Neural cell (in vitro differentiated cells): ENCODE data around the gene MUC3A. TPM values are rescaled to one million over a fixed set of nuclear protein-coding genes. Genes with fewer than 3 reads are reported as not detected.
"Not testable (repeated sequence)": the region's sequence is repeated elsewhere in the genome, so short reads cannot be mapped to it uniquely, and the experiment has no call there.

Experiments
- H2AFZ ChIP-seq: fragments of 200-600, 300-800 bp; sonication (generic), shearing (Covaris generic); 2 replicates; pipeline ENCODE4 v1.6.0; 2014; ENCODE audit warnings: low read depth, mild to moderate bottlenecking, antibody characterized with exemption, low read length, moderate library complexity
- H3F3A ChIP-seq: fragments of 200-600 bp; shearing (Covaris generic); 2 replicates; pipeline ENCODE4 v1.6.1; 2016; ENCODE audit warnings: mild to moderate bottlenecking, moderate library complexity, mixed read lengths, antibody characterized with exemption, low read length; ENCODE audit not compliant: insufficient read depth, poor library complexity, severe bottlenecking
- H3K27ac ChIP-seq: fragments of 200-600, 300-800 bp; sonication (generic), shearing (Covaris generic); 2 replicates; pipeline ENCODE4 v1.5.1; 2014; ENCODE audit warnings: mild to moderate bottlenecking, low read length, moderate library complexity
- H3K27me3 ChIP-seq: fragments of 300-800, 200-600 bp; sonication (generic), shearing (Covaris generic); 2 replicates; pipeline ENCODE4 v1.6.0; 2014; ENCODE audit warnings: mild to moderate bottlenecking, low read depth, low read length, moderate library complexity; ENCODE audit not compliant: insufficient read depth
- H3K36me3 ChIP-seq: fragments of 300-800, 200-600 bp; sonication (generic), shearing (Covaris generic); 2 replicates; pipeline ENCODE4 v1.5.1; 2014; ENCODE audit warnings: mild to moderate bottlenecking, antibody characterized with exemption, low read length, moderate library complexity; ENCODE audit not compliant: insufficient read depth
- H3K4me2 ChIP-seq: fragments of 300-800, 200-600 bp; sonication (generic), shearing (Covaris generic); 2 replicates; pipeline ENCODE4 v1.6.0; 2014; ENCODE audit warnings: mild to moderate bottlenecking, low read length
- H3K4me3 ChIP-seq: fragments of 300-800, 200-600 bp; sonication (generic), shearing (Covaris generic); 2 replicates; pipeline ENCODE4 v1.5.1; 2014; ENCODE audit warnings: mild to moderate bottlenecking, low read length, moderate library complexity
- H3K79me2 ChIP-seq: fragments of 200-600 bp; shearing (Covaris generic); replicated peaks from 2 replicates; pipeline ENCODE4 v1.6.0; 2014; ENCODE audit warnings: mild to moderate bottlenecking, low read length, moderate library complexity; ENCODE audit not compliant: insufficient read depth
- H3K9ac ChIP-seq: fragments of 300-800, 200-600 bp; sonication (generic), shearing (Covaris generic); 2 replicates; pipeline ENCODE4 v1.6.1; 2016; ENCODE audit warnings: mild to moderate bottlenecking, low read length, mixed read lengths
- H3K9me2 ChIP-seq: fragments of 200-600 bp; shearing (Covaris generic); 2 replicates; pipeline ENCODE4 v1.6.1; 2016; ENCODE audit warnings: mild to moderate bottlenecking, low read length, mixed read lengths; ENCODE audit not compliant: insufficient read depth
- H3K9me3 ChIP-seq: fragments of 200-600, 300-800 bp; sonication (generic), shearing (Covaris generic); 2 replicates; pipeline ENCODE4 v1.6.1; 2016; ENCODE audit warnings: mild to moderate bottlenecking, mixed run types, low read length, moderate library complexity, mixed read lengths
- H4K20me1 ChIP-seq: fragments of 200-600 bp; shearing (Covaris generic); 2 replicates; pipeline ENCODE4 v1.6.1; 2016; ENCODE audit warnings: mild to moderate bottlenecking, mixed run types; ENCODE audit not compliant: insufficient read depth
- CTCF ChIP-seq: fragments of 450-650 bp; IDR thresholded peaks from 2 replicates; pipeline ENCODE4 v1.5.1; 2014; ENCODE audit warnings: antibody characterized with exemption, mild to moderate bottlenecking, moderate library complexity; ENCODE audit not compliant: poor library complexity, severe bottlenecking
- EP300 ChIP-seq: fragments of 450-650 bp; conservative IDR thresholded peaks from 2 replicates; pipeline ENCODE4 v1.6.1; 2014; ENCODE audit warnings: antibody characterized with exemption, mild to moderate bottlenecking, moderate library complexity; ENCODE audit not compliant: poor library complexity, severe bottlenecking
- EZH2 ChIP-seq: fragments of 200-600, 300-800 bp; shearing (Covaris generic), sonication (generic); IDR thresholded peaks from 2 replicates; pipeline ENCODE4 v1.6.1; 2014; ENCODE audit warnings: antibody characterized with exemption, low read length, borderline replicate concordance, mild to moderate bottlenecking; ENCODE audit not compliant: insufficient read depth, poor library complexity, severe bottlenecking
- MXI1 ChIP-seq: fragments of 450-650 bp; conservative IDR thresholded peaks from 2 replicates; pipeline ENCODE4 v1.6.1; 2014; ENCODE audit warnings: antibody characterized with exemption, mild to moderate bottlenecking; ENCODE audit not compliant: poor library complexity, severe bottlenecking
- POLR2AphosphoS5 ChIP-seq: IDR thresholded peaks from 2 replicates; pipeline ENCODE4 v1.6.1; 2012
- RAD21 ChIP-seq: fragments of 450-650 bp; conservative IDR thresholded peaks from 2 replicates; pipeline ENCODE4 v1.6.1; 2014; ENCODE audit warnings: antibody characterized with exemption, mild to moderate bottlenecking, moderate library complexity
- REST ChIP-seq: IDR thresholded peaks from 2 replicates; pipeline ENCODE4 v1.6.1; 2012; ENCODE audit warnings: borderline replicate concordance
- SMC3 ChIP-seq: fragments of 450-650 bp; conservative IDR thresholded peaks from 2 replicates; pipeline ENCODE4 v1.6.1; 2014; ENCODE audit warnings: antibody characterized with exemption, mild to moderate bottlenecking, moderate library complexity; ENCODE audit not compliant: poor library complexity
- TAF1 ChIP-seq: IDR thresholded peaks from 2 replicates; pipeline ENCODE4 v1.6.1; 2012; ENCODE audit warnings: low read depth
- polyA plus RNA-seq: library from polyadenylated mRNA; depleted of rRNA; stranded (reverse); fragments of >200 nt; gene quantifications from 2 replicates; pipeline ENCODE4 v1.2.3, GENCODE V29; 2014

Gene MUC3A
- polyA plus RNA-seq, 1 donor from 2014 or later: not detected

- Histone ChIP-seq H3K4me2 (no peak overlapping the region), H3K9me3 (no peaks in the 10 kb centered on the region), H2AFZ (no peak overlapping the region), H3K9me2 (no peaks in the 10 kb centered on the region), H3K36me3 (no peaks in the 10 kb centered on the region), H3K27ac (no peak overlapping the region), H3K9ac (no peak overlapping the region), H4K20me1 (no peaks in the 10 kb centered on the region), H3F3A (no peaks in the 10 kb centered on the region), H3K4me3 (no peak overlapping the region), H3K27me3 (no peaks in the 10 kb centered on the region), H3K79me2 (no peaks in the 10 kb centered on the region)
- TF ChIP-seq POLR2AphosphoS5 (no peak), MXI1 (no peak), RAD21 (no peak), SMC3 (no peak), EZH2 (no peak), EP300 (no peak), REST (no peak), CTCF (no peak), TAF1 (no peak)
Observed at GRCh38 chr7:100983451-100984187, 34.3 kb downstream of the MUC3A start.

- H3F3A ChIP-seq, H3K9ac ChIP-seq, H3K4me2 ChIP-seq, H4K20me1 ChIP-seq, H3K27me3 ChIP-seq, H3K79me2 ChIP-seq, H3K27ac ChIP-seq, H3K9me3 ChIP-seq, H3K36me3 ChIP-seq, H2AFZ ChIP-seq, H3K4me3 ChIP-seq, H3K9me2 ChIP-seq: not testable (repeated sequence)
Observed at GRCh38 chr7:100984241-100984918, 35.0 kb downstream of the MUC3A start.

DNA sequence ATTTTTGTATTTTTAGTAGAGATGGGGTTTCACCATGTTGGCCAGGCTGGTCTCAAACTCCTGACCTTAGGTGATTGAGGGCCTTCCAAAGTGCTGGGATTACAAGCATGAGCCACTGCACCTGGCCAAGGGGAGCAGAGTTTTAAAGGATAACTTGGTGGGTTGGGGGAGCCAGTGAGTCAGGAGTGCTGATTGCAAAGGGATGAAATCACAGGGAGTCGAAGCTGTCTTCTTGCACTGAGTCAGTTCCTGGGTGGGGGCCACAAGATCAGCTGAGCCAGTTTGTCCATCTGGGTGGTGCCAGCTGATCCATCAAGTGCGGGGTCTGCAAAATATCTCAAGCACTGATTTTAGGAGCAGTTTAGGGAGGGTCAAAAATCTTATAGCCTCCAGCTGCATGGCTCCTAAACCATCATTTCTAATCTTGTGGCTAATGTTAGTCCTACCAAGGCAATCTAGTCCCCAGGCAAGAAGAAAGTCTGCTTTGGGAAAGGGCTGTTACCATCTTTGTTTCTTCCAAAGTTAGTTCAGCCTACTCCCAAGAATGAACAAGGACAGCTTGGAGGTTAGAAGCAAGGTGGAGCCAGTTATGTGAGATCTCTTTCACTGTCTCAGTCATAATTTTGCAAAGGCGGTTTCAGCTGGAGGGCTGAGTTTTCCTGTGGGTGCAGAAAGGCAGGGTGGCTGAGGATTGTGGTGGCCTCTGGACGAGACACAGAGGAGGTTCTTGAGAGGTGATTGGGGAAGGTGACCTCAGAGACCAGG is 35.9 kb downstream of the MUC3A start:
- H3K9me2 ChIP-seq, H3K36me3 ChIP-seq, H3F3A ChIP-seq, H3K79me2 ChIP-seq, H3K27me3 ChIP-seq, H3K4me3 ChIP-seq, H4K20me1 ChIP-seq, H3K9me3 ChIP-seq, H3K27ac ChIP-seq, H2AFZ ChIP-seq, H3K9ac ChIP-seq, H3K4me2 ChIP-seq: not testable (repeated sequence)
